OCI-LY1 (cell line): Measurements from ENCODE around the gene ACCS.

Experiments used
- H2AFZ ChIP-seq: fragments of 200-600 bp; sonication (generic), shearing (Covaris generic); 2 replicates; pipeline ENCODE4 v1.6.0; 2014; ENCODE audit warnings: antibody characterized with exemption, mild to moderate bottlenecking, low read length
- H3F3A ChIP-seq: fragments of 200-600 bp; sonication (generic), shearing (Covaris generic); 2 replicates; pipeline ENCODE4 v1.6.0; 2014; ENCODE audit warnings: mild to moderate bottlenecking, antibody characterized with exemption, low read length, moderate library complexity; ENCODE audit not compliant: insufficient read depth
- H3K27ac ChIP-seq: fragments of 200-600 bp; sonication (generic); 2 replicates; pipeline ENCODE4 v1.5.1; 2014; ENCODE audit warnings: low read length, mixed run types, mild to moderate bottlenecking, low read depth; ENCODE audit not compliant: poor library complexity, severe bottlenecking
- H3K27me3 ChIP-seq: fragments of 200-600 bp; sonication (generic); 2 replicates; pipeline ENCODE4 v1.6.0; 2014; ENCODE audit warnings: antibody characterized with exemption, mild to moderate bottlenecking, low read length, moderate library complexity; ENCODE audit not compliant: insufficient read depth
- H3K36me3 ChIP-seq: fragments of 200-600 bp; sonication (generic); 2 replicates; pipeline ENCODE4 v1.6.1; 2014; ENCODE audit warnings: mild to moderate bottlenecking, antibody characterized with exemption, low read length, moderate library complexity, mixed read lengths; ENCODE audit not compliant: insufficient read depth
- H3K4me1 ChIP-seq: fragments of 200-600 bp; sonication (generic); 2 replicates; pipeline ENCODE4 v1.5.1; 2014; ENCODE audit warnings: mild to moderate bottlenecking, low read length, moderate library complexity; ENCODE audit not compliant: insufficient read depth, severe bottlenecking
- H3K4me2 ChIP-seq: fragments of 200-600 bp; sonication (generic), shearing (Covaris generic); 2 replicates; pipeline ENCODE4 v1.6.1; 2014; ENCODE audit warnings: low read length
- H3K4me3 ChIP-seq: fragments of 200-600 bp; sonication (generic); 2 replicates; pipeline ENCODE4 v1.5.1; 2014; ENCODE audit warnings: low read length, low read depth, mild to moderate bottlenecking, mixed read lengths; ENCODE audit not compliant: poor library complexity, severe bottlenecking
- H3K79me2 ChIP-seq: fragments of 200-600 bp; shearing (Covaris generic); 2 replicates; pipeline ENCODE4 v1.6.1; 2016; ENCODE audit warnings: mixed run types, low read length, mixed read lengths; ENCODE audit not compliant: insufficient read depth
- H3K9ac ChIP-seq: fragments of 200-600 bp; sonication (generic), shearing (Covaris generic); 2 replicates; pipeline ENCODE4 v1.6.1; 2014; ENCODE audit warnings: mild to moderate bottlenecking, low read length, mixed read lengths
- H3K9me2 ChIP-seq: fragments of 200-600 bp; sonication (generic), shearing (Covaris generic); 2 replicates; pipeline ENCODE4 v1.6.1; 2014; ENCODE audit warnings: low read depth, mild to moderate bottlenecking, low read length, mixed read lengths
- H3K9me3 ChIP-seq: fragments of 200-600 bp; shearing (Covaris generic); 2 replicates; pipeline ENCODE4 v1.6.1; 2014; ENCODE audit warnings: low read length, mixed read lengths
- H4K20me1 ChIP-seq: fragments of 200-600 bp; sonication (generic), shearing (Covaris generic); 2 replicates; pipeline ENCODE4 v1.6.0; 2016; ENCODE audit warnings: mild to moderate bottlenecking, low read length; ENCODE audit not compliant: insufficient read depth
- CTCF ChIP-seq: fragments of 200-600 bp; sonication (generic), shearing (Covaris generic); IDR thresholded peaks from 2 replicates; pipeline ENCODE4 v1.5.1; 2017; ENCODE audit warnings: mild to moderate bottlenecking, antibody characterized with exemption, low read length, moderate library complexity, mixed read lengths
- EZH2 ChIP-seq: fragments of 200-600 bp; sonication (generic), shearing (Covaris generic); IDR thresholded peaks from 2 replicates; pipeline ENCODE4 v1.8.0; 2017; ENCODE audit warnings: borderline replicate concordance, mixed run types, mild to moderate bottlenecking, antibody characterized with exemption, low read length, moderate library complexity, mixed read lengths

ACCS gene

DNA sequence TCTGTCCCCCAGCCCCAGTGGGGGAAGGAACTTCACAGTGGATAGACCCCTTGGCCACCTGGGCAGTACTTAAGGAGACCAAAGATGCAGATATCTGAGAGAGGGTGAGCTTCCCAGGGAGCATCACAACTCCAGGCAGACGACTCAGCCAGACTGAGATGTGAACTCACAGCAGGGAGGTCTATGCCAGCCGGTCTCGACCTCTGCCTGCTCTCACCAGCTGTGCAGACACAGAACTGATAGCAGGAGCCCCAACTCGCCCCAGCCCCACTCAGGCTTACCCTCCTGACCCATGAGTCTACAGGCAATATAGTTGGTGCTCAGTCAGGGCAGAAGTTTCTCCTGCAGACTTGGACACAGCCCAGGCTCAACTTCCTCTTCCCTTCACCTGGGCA lies 47.9 kb upstream of the ACCS start:
- Histone ChIP-seq H3K9me2 (no peaks in the 10 kb centered on the region), H3F3A (0 out of 2 replicates have a peak, but pooled peaks cover 2% of the 10 kb centered on the region), H3K4me1 (no peaks in the 10 kb centered on the region), H3K4me3 (no peak overlapping the region), H3K27ac (no peak overlapping the region), H3K79me2 (no peaks in the 10 kb centered on the region), H3K9ac (no peak overlapping the region), H3K27me3 (no peaks in the 10 kb centered on the region), H3K4me2 (no peak overlapping the region), H3K9me3 (no peaks in the 10 kb centered on the region), H4K20me1 (no peaks in the 10 kb centered on the region), H3K36me3 (no peaks in the 10 kb centered on the region), H2AFZ (no peak overlapping the region)
- no peak for TF ChIP-seq EZH2
- no peak for TF ChIP-seq CTCF

GRCh38 chr11:44018829-44019228 lies 47.2 kb upstream of the ACCS start:
- no peaks in the 10 kb centered on the region for H3K9me3 ChIP-seq
- H3F3A ChIP-seq = 0 out of 2 replicates have a peak, but pooled peaks cover 2% of the 10 kb centered on the region
- no peaks in the 10 kb centered on the region for H3K36me3 ChIP-seq
- no peaks in the 10 kb centered on the region for H3K9me2 ChIP-seq
- no peak overlapping the region for H3K4me3 ChIP-seq
- no peaks in the 10 kb centered on the region for H3K4me1 ChIP-seq
- no peak overlapping the region for H3K9ac ChIP-seq
- H3K27ac ChIP-seq = no peak overlapping the region
- TF ChIP-seq EZH2 (no peak), CTCF (no peak)
- H3K79me2 ChIP-seq = no peaks in the 10 kb centered on the region
- H3K27me3 ChIP-seq = no peaks in the 10 kb centered on the region
- no peaks in the 10 kb centered on the region for H4K20me1 ChIP-seq
- H2AFZ ChIP-seq = no peak overlapping the region
- no peak overlapping the region for H3K4me2 ChIP-seq

- no peaks in the 10 kb centered on the region for H3K36me3 ChIP-seq
- no peaks in the 10 kb centered on the region; the same call in 1 of the 2 replicates for H3K27me3 ChIP-seq
- TF ChIP-seq EZH2 (no peak), CTCF (no peak)
- H2AFZ ChIP-seq = no peak overlapping the region
- H3K4me1 ChIP-seq = no peaks in the 10 kb centered on the region
- H3K9me2 ChIP-seq = no peaks in the 10 kb centered on the region
- no peak overlapping the region for H3K27ac ChIP-seq
- no peak overlapping the region for H3K4me3 ChIP-seq
- no peak overlapping the region for H3K9ac ChIP-seq
- H3K4me2 ChIP-seq = no peak overlapping the region
- 0 out of 2 replicates have a peak, but pooled peaks cover 2% of the 10 kb centered on the region for H3F3A ChIP-seq
- H3K9me3 ChIP-seq = no peaks in the 10 kb centered on the region
- no peaks in the 10 kb centered on the region for H3K79me2 ChIP-seq
- H4K20me1 ChIP-seq = no peaks in the 10 kb centered on the region
Measured at GRCh38 chr11:44024977-44025376, 41.1 kb upstream of the ACCS start.
